GM11168 (cell line): ENCODE data around the gene PSMD1.
"Not testable (repeated sequence)": the region's sequence is repeated elsewhere in the genome, so short reads cannot be mapped to it uniquely, and the experiment has no call there.

Source experiments
- in situ Hi-C: fragments of 300-500 bp; cut with MboI; formaldehyde crosslinking; loops from one replicate; pipeline ENCODE4 v1.12.0; 2022; ENCODE audit warnings: low sequenced_read_pairs; ENCODE audit not compliant: unreplicated experiment

The PSMD1 gene

GRCh38 chr2:231056453-231057416 is at the start of gene PSMD1:
PSMD1 (plus strand) TSS chr2:231056867; CDS start chr2:231057026, 159 bp downstream.
- in situ Hi-C loops, result no loop called here

- in situ Hi-C loops, result no loop called here
Measured at GRCh38 chr2:231007286-231008098, 49.2 kb upstream of the PSMD1 start.

- in situ Hi-C loops, result no loop called here
Measured at GRCh38 chr2:231008131-231008530, 48.5 kb upstream of the PSMD1 start.

- in situ Hi-C loops, result no loop called here
Measured at GRCh38 chr2:231009236-231009919, 47.3 kb upstream of the PSMD1 start.

- in situ Hi-C loops, result no loop called here
Measured at GRCh38 chr2:231010201-231010730, 46.4 kb upstream of the PSMD1 start.

- in situ Hi-C loops, result no loop called here
Measured at GRCh38 chr2:231011526-231011925, 45.1 kb upstream of the PSMD1 start.

- in situ Hi-C loops, result no loop called here
Measured at GRCh38 chr2:231012463-231012862, 44.2 kb upstream of the PSMD1 start.

GRCh38 chr2:231013820-231014219 is 42.8 kb upstream of the PSMD1 start:
- in situ Hi-C loops, result no loop called here

GRCh38 chr2:231015478-231015877 is 41.2 kb upstream of the PSMD1 start:
- in situ Hi-C loops, result no loop called here

GRCh38 chr2:231015926-231016325 is 40.7 kb upstream of the PSMD1 start:
- in situ Hi-C loops, result no loop called here

- in situ Hi-C loops, result no loop called here
Measured at GRCh38 chr2:231016566-231017230, 40.0 kb upstream of the PSMD1 start.

GRCh38 chr2:231017231-231017598 is 39.5 kb upstream of the PSMD1 start:
- in situ Hi-C loops, result no loop called here

- in situ Hi-C loops, result no loop called here
Measured at GRCh38 chr2:231018184-231018583, 38.5 kb upstream of the PSMD1 start.

- in situ Hi-C loops, result not testable (repeated sequence)
Measured at GRCh38 chr2:231025059-231025458, 31.6 kb upstream of the PSMD1 start.

- in situ Hi-C loops, result no loop called here
Measured at GRCh38 chr2:231028889-231029288, 27.8 kb upstream of the PSMD1 start.

GRCh38 chr2:231029563-231029962 is 27.1 kb upstream of the PSMD1 start:
- in situ Hi-C loops, result no loop called here

GRCh38 chr2:231030725-231031124 is 25.9 kb upstream of the PSMD1 start:
- in situ Hi-C loops, result no loop called here

- in situ Hi-C loops, result no loop called here
Measured at GRCh38 chr2:231032575-231033140, 24.0 kb upstream of the PSMD1 start.
